Stimulated activated CD4-positive, alpha-beta T cell treated with anti-CD3 and anti-CD28 coated beads, Interleukin-4, amount 100 ng/mL, for 1 hour (primary cell): ENCODE data around the gene APOOL.

ENCODE experiments used
- DNase-seq: peaks from one replicate; pipeline ENCODE4 v3.0.0-alpha.2; 2020

APOOL gene

DNA sequence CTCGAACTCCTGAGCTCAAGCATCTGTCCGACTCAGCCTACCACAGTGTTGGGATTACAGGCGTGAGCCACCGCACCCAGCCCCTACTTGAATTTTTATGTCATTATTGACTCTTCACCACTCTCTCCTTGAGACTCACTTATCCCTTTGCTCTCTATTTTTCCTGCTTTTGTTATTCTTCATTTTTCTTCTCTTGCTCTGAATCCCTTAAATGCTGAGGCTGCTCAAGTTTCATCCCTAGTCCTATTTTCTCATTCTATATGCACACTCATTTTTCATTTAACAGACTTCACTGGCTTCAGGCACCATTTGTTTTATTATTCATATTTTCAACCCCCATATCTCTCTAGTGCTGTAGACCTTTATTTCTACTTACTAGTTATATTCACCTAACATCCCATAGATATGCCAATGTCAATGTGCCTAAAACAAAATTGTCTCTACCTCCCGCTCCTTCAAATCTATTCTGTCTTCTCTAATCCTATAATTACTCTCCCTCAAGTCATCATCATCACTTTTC, 85.7 kb downstream of the APOOL start:
- DNase-seq: no peak

GRCh38 chrX:85107407-85107806, 103.7 kb downstream of the APOOL start:
- DNase-seq: no peak

DNA sequence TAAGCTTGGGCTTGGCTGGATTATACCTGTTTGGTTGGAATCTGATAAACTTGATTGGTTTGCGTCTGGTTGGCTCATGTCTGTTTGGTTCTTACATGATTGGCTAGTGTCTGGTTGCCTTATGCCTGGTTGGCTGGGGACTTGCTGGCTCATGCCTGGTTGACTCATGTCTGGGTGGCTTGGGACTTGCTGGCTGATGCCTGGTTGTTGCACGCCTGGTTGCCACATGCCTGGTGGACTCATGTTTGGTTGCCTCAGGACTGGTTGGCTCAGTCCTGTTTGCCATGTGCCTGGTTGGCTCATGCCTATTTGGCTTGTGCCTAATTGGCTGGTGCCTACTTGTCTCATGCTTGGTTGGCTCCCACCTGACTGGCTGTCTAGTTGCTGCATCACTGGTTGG, 104.5 kb downstream of the APOOL start:
- no peak for DNase-seq

GRCh38 chrX:85109235-85109634, 105.6 kb downstream of the APOOL start:
- no peak for DNase-seq

- no peak for DNase-seq
Measured at GRCh38 chrX:85111347-85111746, 107.7 kb downstream of the APOOL start.

DNA sequence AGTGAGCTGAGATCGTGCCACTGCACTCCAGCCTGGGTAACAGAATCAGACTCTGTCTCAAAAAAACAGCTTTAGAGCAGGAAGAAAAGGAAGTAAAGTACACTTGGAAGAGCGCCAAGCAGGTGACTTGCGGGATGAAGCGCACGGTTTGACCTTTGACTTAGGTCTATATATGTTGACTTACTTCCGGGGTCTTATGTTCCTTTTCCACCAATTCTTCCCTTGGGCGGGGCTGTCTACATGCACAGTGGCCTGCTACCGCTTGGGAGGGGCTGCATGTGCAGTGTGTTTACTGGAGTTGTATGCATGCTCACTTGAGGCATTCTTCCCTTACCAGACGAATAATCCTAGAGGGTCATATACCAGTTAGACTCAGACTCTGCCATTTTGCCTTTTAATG, 108.6 kb downstream of the APOOL start:
- no peak for DNase-seq

DNA sequence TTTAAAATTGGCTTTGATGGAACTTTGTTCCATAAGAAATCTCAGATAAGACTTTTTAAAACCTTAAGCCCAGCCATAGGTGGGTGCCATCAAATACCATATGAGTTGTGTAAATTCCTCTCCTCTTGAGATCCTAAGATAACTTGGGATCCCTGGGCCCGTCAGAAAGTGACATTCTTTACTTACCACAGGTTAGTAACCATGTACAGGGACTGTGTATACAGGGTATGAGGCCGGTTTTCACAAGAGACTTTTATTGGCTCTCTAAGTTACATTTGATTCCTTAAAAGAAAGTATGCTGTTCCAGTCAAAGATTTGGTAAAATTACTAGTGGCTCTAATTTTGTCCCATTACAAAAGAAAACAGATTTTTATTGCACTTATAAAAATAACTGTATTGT, 110.1 kb downstream of the APOOL start:
- DNase-seq: no peak

DNA sequence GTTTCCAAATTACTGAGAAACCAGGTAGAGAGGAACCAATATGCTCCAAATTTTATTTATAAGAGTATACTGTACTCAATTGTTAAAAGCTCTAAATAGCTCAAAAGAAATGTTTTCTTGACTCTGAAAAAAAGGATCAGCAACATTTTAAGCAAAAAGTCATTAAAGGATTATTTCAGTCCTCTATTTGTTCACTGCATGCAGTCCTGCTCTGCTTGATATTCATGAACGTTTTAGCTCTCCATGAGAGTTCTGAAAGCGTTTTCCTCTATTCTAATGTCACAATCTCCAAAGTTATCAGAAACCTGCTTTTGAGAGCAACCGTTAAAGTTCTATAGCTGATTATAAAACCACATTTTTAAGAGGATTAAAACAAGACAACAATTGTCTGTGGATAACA, 110.5 kb downstream of the APOOL start:
- no peak for DNase-seq

DNA sequence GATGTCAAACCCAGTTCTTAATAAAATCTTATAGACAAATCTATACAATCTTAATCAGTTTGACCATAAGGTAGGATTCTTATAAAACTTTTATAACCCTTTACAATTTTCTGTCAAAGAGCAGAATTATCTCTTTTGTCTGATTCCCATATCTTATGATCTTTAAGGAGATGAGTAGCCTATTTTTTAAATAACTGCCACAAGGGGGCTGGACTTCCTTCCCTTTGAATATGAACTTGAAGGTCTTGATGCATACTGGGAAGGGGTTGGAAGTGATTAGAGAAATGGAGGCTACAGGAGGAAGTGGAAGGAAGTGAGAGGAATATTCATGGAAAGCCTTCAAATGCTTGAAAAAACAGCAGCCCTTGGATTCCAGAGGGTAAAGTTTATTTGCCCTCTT, 111.1 kb downstream of the APOOL start:
- DNase-seq: no peak

GRCh38 chrX:85115252-85115651, 111.6 kb downstream of the APOOL start:
- DNase-seq: no peak

GRCh38 chrX:85136409-85136808, 132.7 kb downstream of the APOOL start:
- no peak for DNase-seq

GRCh38 chrX:85139422-85139821, 135.7 kb downstream of the APOOL start:
- DNase-seq: no peak

DNA sequence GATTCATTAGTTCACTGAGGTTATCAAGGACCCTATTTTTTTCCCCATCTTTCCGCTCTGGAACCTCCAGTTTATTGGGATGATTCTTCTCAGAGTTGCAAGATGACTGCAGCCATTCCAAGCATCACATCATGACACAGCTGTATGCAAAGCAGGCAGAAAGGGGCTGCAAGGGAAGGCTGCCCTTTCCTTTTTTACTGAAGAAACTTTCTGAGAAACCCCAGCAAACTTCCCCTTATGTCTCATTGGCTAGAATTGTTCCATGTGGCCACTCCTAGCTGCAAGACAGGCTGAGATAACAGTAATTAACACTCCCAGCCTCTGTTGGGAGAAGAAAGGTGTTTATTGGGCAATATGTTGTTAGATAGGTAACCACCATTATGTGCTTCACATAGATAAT, 137.3 kb downstream of the APOOL start:
- no peak for DNase-seq
